ENCODE measurements around the gene SLC49A4.

- TF ChIP-seq GATA3 (IDR thresholded peaks at IDR 0.05; ENCODE audit: low read depth, low read length) (no peak), GATA2 (IDR thresholded peaks at IDR 0.05; ENCODE audit: low read depth, low read length) (no peak)
Measured at GRCh38 chr3:122916580-122916979, 121.7 kb downstream of the SLC49A4 start.

All from SH-SY5Y (cell line).